Measurements from ENCODE around the gene BIK. TPM values are rescaled to one million over a fixed set of nuclear protein-coding genes. Genes with fewer than 3 reads are reported as not detected.

The BIK gene, protein sequence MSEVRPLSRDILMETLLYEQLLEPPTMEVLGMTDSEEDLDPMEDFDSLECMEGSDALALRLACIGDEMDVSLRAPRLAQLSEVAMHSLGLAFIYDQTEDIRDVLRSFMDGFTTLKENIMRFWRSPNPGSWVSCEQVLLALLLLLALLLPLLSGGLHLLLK
- 4.6 and 6.9 TPM in 2 replicates for total RNA-seq (2014; rRNA removed; shearing (Covaris generic))

DNA sequence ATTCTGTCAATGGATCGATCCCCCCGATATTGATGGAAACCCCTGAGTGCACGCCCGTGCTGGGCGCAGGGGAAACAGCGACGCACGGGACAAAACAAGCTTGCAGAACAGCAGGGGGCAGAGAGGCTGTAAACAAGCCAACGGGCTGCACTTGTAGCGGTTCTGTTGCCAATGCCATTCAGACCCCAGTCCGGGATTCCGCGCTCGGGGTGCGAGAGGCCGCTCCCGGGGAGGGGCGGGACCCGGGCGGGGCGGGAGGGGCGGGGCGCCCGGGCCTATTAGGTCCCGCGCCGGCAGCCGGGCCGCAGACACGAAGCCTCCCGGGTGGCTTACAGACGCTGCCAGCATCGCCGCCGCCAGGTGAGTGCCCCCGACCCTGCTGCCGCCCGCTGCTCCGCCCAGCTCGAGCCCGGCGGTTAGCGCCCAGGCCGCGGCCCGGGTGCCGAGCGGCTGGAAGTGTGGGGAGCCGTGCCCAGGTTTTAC, at the start of gene BIK:
BIK (plus strand) TSS at position 307 of the 483 bp plus-strand sequence. CDS start 13,273 bp downstream, outside the sequence.
- no peak for DNase-seq (ENCODE audit: low spot score)
- in situ Hi-C loops (cut with HindIII; ENCODE audit: low sequenced_read_pairs), result no loop called here

DNA sequence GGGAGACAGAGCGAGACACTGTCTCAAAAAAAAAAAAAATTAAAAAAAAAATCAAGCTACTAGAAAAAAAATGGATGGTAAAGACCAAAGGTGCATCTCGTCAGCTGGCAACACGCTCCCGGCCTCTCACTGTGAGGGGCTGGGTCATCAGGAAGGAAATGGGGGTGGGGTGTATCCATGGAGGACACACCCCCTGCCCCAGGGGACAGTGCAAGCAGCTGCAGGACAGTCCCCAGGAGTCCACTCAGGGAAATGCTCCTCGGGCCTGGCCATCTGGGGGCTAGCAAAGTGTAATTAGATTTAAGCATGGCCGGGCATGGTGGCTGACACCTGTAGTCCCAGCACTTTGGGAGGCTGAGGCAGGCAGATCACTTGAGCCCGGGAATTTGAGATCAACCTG, 44.4 kb upstream of the BIK start:
- DNase-seq (ENCODE audit: low spot score), result no peak
- in situ Hi-C loops (cut with HindIII; ENCODE audit: low sequenced_read_pairs), result no loop called here

- DNase-seq (ENCODE audit: low spot score), result no peak
- in situ Hi-C loops (cut with HindIII; ENCODE audit: low sequenced_read_pairs), result no loop called here
Measured at GRCh38 chr22:43066844-43067385, 43.6 kb upstream of the BIK start.

DNA sequence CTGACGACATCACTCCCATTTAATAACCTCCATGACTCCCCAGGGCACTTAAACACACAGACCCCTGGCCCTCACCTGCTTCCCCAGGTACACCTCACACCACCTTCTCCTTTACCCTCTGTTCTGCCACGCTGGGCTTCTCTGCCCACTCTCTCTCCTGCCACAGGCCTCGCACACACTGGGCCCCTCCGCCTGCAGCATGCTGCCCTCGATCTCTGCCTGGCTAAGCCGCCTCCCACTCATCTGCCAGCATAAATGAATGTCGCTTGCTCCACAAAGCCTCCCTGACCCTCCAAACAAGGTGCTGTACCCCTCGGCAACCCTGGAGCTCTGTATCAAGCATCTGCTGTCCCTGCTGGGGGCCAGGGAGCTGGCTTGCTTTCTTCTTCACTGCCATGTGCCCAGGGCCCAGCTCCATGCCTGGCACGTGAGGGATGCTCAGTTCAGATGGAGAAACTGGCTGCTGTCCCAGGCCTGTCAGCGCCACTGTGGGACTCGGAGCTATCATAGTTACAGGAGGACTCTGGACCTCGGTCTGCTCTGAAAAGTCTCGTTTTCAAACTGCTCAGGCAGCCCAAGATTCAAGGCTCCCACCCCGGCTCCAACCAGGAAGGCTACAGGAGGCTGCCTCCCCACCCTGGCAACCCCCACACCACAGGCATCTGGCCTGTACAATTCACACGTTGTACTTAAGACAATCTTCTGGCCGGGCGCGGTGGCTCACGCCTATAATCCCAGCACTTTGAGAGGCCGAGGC, 33.3 kb upstream of the BIK start:
- in situ Hi-C loops (cut with HindIII; ENCODE audit: low sequenced_read_pairs), result no loop called here
- peak; percentile 96 for DNase-seq (ENCODE audit: low spot score)

DNA sequence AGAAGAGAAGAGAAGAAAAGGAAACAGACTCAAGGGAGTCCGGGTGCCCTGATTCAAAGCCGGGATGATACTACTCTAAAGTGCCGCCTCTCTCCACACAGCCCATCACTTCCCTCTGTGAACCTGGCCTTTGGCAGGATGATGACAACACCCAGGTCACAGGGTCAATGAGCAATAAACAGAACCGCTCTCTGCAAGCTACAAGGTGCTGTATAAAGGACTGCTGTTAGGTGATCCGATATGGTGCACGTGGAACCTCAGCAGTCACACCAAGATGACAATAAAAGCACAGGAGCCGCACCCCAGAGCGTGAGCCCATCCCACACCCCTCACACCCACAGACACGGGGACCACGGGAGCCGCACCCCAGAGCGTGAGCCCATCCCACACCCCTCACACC, 32.0 kb upstream of the BIK start:
- in situ Hi-C loops (cut with HindIII; ENCODE audit: low sequenced_read_pairs), result no loop called here
- no peak for DNase-seq (ENCODE audit: low spot score)

- no peak for DNase-seq (ENCODE audit: low spot score)
- in situ Hi-C loops (cut with HindIII; ENCODE audit: low sequenced_read_pairs), result no loop called here
Measured at GRCh38 chr22:43079742-43080141, 30.8 kb upstream of the BIK start.

GRCh38 chr22:43080616-43081015, 29.9 kb upstream of the BIK start:
- in situ Hi-C loops (cut with HindIII; ENCODE audit: low sequenced_read_pairs), result no loop called here

DNA sequence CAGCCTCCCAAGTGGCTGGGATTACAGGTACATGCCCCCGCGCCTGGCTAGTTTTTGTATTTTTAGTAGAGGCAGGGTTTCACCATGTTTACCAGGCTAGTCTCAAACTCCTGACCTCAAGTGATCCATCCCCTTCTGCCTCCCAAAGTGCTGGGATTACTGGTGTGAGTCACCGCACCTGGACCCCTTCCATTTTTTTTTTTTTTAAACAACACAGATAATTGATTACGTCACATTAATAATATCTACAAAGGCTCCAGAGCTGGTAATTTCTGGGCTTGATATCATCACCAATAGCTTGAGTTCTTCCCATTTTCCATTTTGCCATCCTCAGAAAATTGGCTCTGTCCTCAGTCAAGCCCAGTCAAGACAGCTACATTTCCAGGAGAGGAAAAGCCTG, 28.6 kb upstream of the BIK start:
- no peak for DNase-seq (ENCODE audit: low spot score)
- in situ Hi-C loops (cut with HindIII; ENCODE audit: low sequenced_read_pairs), result no loop called here

More at GRCh38 chr22:43080616-43081015, 29.9 kb upstream of the BIK start:
- DNase-seq (ENCODE audit: low spot score), result no peak

DNA sequence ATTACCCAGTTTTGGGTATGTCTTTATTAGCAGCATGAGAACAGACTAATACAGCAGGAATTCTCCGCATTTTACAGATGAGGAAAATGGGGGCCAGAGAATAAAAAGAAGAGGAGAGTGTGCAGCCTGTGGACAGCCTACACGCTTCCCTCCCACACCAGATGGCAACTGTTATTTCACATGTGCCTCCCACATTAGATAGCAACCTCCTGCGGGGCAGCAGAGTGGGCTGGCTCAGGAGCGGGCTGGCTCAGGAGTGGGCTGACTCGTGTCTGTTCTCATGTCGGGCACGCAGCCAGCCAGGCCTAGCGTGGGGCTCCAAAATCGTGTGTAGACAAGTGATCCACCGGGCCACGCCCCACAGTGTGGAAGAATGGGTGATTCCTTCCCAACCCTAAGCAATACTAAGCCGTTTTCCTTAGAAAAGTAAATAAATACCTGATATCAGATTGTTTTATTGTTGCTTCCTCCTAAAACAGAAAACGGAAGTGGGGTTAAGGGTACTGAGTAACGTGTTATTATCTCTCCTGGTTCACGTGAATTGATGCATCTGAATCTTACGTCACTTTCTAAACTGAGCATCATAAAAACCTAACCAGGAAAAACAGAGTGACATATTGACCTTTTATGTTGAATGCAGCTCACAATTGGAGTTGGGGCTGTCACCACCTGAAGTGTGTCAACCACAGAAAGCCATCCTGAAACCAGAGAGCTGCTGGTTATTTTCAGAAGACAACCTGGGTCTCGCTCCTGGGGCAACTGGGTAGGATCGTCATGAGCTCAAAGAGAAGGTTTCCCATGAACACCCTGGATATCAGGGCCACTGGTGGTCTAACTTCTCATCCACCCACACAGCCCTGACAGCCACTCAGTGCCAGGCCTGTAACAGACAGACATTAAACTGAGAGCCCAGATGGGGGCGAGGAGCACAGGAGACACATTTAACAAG, 24.6 kb upstream of the BIK start:
- no peak for DNase-seq (ENCODE audit: low spot score)
- in situ Hi-C loops (cut with HindIII; ENCODE audit: low sequenced_read_pairs), result no loop called here

DNA sequence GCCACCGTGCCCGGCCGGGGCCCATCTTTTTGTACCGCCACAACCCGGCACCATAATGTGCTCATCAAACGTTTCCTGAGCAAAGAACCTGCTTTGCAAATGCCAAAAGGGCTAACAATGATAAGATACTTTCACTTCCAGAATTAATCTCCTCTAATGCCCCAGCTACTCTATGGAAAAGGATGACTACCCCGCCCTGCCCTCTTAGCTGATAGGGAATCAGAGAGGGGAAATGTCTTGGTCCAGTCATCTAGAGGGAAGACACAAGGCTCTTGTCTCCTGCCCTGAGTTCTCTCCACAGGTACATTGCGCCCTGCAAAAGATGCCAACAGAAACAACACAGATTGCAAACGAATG, 21.9 kb upstream of the BIK start:
- in situ Hi-C loops (cut with HindIII; ENCODE audit: low sequenced_read_pairs), result no loop called here
- DNase-seq (ENCODE audit: low spot score), result no peak

DNA sequence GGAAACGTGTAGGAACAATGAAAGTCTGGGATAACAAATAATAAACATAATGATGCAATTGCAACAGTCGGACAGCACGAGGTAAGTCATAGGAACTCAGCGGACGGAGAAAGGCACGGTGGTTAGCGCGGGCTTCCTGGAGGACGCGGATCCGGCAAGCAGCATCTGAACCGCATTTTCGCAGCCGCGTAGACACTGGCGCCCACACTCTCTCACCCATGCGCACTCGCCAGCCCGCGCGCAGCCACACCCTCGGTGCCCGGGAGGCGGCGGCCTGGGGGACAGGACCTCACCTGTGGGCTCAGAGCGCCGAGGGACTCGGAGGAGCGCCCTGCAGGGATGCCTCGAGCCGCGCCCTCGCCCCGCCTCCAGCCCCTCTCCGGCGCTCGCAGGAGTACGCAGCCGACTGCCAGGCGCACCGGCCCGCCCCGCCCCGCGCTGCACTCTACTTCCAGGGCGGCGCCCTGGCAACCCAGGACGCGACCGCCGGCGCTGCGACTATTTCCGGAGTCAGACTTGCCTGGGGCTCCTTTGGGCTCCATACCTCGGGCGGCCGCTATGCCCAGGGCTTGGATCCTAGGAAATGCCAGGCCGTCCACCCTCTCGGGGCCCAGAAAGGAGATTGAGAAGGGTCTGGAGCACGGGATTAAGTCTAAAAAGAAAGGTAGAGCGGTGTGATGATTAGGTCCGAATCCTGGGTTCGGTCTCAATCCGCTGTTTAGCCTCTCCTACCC, 21.4 kb upstream of the BIK start, which contains the start of gene TTLL1:
TTLL1 (minus strand) TSS at position 408 of the 734 bp plus-strand sequence. CDS start 13,805 bp downstream, outside the sequence.
- DNase-seq (ENCODE audit: low spot score), result peak; percentile 90
- in situ Hi-C loops (cut with HindIII; ENCODE audit: low sequenced_read_pairs), result no loop called here

GRCh38 chr22:43090130-43090789, 20.3 kb upstream of the BIK start:
- DNase-seq (ENCODE audit: low spot score), result peak; percentile 93
- in situ Hi-C loops (cut with HindIII; ENCODE audit: low sequenced_read_pairs), result no loop called here

- in situ Hi-C loops (cut with HindIII; ENCODE audit: low sequenced_read_pairs), result no loop called here
- DNase-seq (ENCODE audit: low spot score), result no peak
Measured at GRCh38 chr22:43092085-43092484, 18.5 kb upstream of the BIK start.

DNA sequence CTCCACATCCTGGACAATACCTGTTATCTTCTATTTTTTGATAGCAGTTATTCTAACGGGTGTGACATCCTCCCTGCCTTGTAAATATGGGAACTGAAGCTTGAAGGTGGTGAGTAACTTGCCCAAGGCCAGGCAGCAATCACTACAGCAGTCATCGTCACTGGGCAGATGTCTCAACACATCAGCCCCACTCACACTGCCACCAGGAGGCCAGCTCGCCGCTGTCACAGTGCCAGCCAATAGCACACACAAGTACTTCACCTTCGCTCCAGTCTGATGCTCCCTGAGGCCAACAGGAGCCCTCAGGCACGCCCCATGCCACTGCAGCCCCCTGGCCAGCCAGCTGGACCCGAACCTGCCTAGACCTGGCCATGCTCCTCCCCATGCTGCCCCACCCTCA, 16.5 kb upstream of the BIK start:
- no peak for DNase-seq (ENCODE audit: low spot score)
- in situ Hi-C loops (cut with HindIII; ENCODE audit: low sequenced_read_pairs), result no loop called here

DNA sequence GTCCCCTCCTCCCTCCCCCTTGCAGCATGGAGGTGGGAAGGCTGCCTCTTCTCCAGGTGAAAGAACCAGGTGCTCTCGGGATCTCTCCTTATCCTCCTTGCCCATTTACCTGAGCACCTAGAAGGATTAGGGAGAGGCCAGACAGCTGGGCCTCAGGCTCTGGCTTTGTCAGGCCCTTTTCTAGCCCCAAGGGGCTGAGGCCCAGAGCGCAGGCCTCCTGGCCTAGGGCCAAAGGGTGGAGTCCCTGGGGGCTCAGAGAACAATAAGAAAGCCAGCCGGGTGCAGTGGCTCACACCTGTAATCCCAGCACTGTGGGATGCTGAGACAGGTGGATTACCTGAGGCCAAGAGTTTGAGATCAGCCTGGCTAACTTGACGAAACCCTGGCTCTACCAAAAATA, 16.0 kb upstream of the BIK start:
- DNase-seq (ENCODE audit: low spot score), result no peak
- in situ Hi-C loops (cut with HindIII; ENCODE audit: low sequenced_read_pairs), result no loop called here

DNA sequence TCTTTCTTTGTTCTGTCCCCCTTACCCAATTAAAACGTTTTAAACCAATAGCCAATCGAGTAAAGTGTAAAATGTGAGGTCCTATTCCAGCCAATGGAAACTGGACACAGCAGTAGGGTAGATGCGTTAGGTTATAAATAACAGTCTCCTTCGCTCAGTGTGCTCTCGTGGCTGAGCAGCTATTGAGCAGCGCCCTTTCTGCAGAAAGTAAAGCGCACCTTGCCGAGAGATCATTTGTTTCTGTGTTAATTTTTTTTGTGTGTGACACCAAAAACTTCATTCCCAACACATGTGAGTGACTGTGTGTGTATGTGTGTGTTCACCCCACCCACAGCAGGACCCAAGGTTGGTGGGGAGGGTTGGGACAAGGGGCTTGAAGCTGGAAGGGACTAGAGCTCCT, 14.1 kb upstream of the BIK start:
- in situ Hi-C loops (cut with HindIII; ENCODE audit: low sequenced_read_pairs), result no loop called here
- no peak for DNase-seq (ENCODE audit: low spot score)

DNA sequence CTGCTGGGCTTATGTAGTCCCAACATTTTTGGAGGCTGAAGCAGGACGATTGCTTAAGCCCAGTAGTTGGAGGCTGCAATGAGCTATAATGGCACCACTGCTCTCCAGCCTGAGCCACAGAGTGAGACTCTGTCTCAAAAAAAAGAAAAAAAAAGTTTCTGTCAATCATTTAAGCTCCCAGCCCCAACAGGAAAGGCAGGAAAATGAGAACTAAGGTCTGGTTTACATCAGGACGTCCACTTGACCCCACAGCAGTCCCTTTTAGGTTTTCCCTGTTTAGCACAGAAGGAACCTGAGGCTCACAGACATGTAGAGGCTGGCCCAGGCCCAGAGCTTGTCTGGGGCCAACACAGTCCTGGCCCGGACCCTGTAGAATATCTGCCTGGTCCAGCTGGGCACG, 12.2 kb upstream of the BIK start:
- DNase-seq (ENCODE audit: low spot score), result no peak
- in situ Hi-C loops (cut with HindIII; ENCODE audit: low sequenced_read_pairs), result no loop called here

DNA sequence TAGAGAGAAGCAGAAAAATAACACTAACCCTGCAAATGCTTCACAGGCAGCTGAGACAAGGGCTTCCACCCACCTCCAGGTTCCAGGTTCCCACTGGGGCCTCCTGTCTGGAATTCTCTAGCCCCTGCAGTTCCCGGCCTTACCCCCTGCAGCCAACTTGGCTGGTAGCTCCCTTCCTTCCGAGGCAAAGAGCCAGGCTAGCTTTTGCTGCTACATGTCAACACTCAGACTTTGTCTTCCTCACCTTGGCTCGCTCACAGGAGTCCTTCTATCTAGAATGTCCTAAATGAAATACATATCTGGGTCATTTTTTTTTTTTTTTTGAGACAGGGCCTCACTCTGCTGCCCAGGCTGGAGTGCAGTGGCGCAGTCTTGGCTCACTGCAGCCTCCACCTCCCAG, 11.5 kb upstream of the BIK start:
- in situ Hi-C loops (cut with HindIII; ENCODE audit: low sequenced_read_pairs), result no loop called here
- DNase-seq (ENCODE audit: low spot score), result no peak
